PC-9 (cell line): ENCODE data around the gene QRFP.

Source experiments
- CTCF ChIP-seq: fragments of 200-600 bp; sonication (generic); conservative IDR thresholded peaks from 2 replicates; pipeline ENCODE4 v1.6.1; 2017; ENCODE audit warnings: mixed run types, antibody characterized with exemption, mild to moderate bottlenecking, moderate library complexity
- EZH2 ChIP-seq: fragments of 200-600 bp; sonication (generic); IDR thresholded peaks from 2 replicates; pipeline ENCODE4 v1.8.0; 2017; ENCODE audit warnings: antibody characterized with exemption, low read depth

DNA sequence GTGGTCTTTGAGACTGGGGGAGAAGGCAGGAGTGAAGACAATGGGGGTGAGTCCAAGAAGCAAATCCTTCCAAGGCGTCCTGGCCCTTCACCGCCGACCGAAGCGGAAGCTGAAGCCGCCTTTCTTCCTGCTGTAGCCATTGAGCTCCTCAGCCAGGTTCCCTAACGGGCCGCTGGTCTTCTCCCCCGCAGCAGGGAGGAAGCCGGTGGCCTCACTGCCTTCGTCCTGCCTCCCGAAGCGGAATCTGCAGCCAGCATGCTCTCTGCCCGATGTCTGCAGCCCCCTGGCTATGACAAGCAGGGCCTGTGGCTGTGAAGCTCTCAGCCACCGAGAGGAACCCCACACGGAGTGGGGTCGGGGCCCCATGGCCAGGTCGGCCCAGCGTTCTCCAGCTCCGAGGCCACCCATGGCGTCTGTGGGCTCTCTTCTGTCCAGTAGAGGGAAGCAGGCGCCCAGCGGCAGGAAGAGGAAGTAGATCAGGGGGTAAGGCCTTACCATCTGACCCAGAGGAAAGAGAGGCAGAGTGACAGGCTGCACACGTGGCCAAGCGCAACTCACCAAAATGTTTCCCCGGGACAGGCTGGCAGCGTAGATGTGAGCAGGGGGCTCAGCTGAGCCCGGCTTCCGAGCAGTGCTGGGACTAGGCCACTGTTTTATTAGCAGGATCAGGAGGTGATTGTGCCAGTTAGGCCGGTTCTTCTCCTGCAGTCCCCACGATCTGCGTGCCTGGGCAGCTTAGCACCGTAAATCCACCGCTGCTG is 3.1 kb downstream of the QRFP start:
- TF ChIP-seq CTCF (peak; percentile 26; the same call in 1 of the 2 replicates), EZH2 (no peak)
